Stimulated activated naive CD4-positive, alpha-beta T cell treated with Interleukin-2 at 50 U/mL for 16 hours (primary cell): Measurements from ENCODE around the gene CXorf65.

Experiments
- DNase-seq: peaks from one replicate; lab custom pipeline; 2025; lab: John Stamatoyannopoulos, UW

CXorf65 gene

GRCh38 chrX:71106427-71106826, at the start of gene CXorf65:
TSS of gene CXorf65 (minus strand) at chrX:71106740. CDS start at chrX:71106556, 184 bp downstream.
- no peak for DNase-seq

DNA sequence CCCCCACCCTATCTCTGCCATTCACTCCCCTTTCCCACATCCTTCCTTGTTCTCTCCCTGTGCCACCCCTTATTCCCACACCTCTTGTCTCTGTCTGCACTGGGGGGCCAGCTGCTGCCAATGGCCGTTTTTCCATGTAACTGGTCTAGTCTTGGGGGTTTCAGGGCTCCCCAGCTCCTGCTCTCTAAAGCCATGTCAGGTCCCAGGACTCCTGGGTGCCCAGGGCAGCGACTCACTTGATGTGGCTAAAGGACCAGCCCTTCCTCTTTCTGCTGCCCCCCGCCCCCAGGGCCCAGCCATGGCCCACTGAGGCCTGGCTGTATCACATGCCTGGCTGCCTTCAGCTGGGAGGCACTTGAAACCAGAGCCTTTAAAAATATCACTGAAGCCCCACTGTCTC, 48.1 kb upstream of the CXorf65 start:
- no peak for DNase-seq

GRCh38 chrX:71154196-71154595, 47.7 kb upstream of the CXorf65 start:
- no peak for DNase-seq

DNA sequence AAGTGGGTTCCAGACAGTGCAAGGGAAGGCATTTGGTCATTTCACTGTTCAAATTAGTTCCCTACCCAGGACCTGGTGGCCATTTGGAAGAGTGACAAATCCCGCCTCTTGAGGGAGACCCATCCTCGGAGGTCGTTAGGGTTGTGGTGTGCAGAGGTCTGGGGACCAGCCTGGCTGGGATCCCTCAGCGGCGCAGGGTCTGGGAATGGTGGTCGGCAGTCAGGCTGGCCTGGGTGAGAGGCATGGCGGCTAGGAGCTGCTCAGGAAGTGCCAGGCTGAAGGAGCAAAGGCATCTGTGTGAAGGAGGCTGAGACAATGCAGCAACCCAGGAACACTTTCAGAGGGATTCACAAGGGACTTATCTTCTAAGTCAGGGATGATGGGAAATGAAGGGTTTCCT, 44.8 kb upstream of the CXorf65 start:
- no peak for DNase-seq

- DNase-seq, result no peak
These were observed 41.7 kb upstream of the CXorf65 start for GRCh38 chrX:71148278-71148663.

DNA sequence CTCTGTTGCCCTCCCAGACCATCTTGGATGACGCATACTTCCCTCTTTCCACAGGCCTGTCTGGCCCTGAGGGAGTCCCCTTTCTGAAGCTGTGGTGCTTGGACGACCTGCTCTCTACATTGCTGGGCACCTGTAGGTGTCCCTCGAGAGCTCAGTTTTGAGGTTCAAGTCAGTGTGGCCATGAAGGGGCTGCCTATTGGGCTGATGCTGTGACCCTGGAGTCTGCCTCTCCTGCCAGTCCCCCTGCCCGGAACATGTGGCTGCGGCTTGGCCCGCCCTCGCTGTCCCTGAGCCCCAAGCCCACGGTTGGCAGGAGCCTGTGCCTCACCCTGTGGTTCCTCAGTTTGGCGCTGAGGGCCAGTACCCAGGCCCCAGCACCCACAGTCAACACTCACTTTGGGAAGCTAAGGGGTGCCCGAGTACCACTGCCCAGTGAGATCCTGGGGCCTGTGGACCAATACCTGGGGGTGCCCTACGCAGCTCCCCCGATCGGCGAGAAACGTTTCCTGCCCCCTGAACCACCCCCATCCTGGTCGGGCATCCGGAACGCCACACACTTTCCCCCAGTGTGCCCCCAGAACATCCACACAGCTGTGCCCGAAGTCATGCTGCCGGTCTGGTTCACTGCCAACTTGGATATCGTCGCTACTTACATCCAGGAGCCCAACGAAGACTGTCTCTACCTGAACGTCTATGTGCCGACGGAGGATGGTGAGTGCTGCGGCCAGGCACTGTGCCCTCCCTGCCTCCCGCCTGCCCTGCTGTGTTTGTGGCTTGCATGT, 41.1 kb upstream of the CXorf65 start:
- no peak for DNase-seq

- DNase-seq, result no peak
These were observed 38.1 kb upstream of the CXorf65 start, which contains the start of gene NLGN3 for GRCh38 chrX:71144651-71145050. TSS of gene NLGN3 (plus strand) at chrX:71144841. CDS start at chrX:71147750, 2,909 bp downstream.

DNA sequence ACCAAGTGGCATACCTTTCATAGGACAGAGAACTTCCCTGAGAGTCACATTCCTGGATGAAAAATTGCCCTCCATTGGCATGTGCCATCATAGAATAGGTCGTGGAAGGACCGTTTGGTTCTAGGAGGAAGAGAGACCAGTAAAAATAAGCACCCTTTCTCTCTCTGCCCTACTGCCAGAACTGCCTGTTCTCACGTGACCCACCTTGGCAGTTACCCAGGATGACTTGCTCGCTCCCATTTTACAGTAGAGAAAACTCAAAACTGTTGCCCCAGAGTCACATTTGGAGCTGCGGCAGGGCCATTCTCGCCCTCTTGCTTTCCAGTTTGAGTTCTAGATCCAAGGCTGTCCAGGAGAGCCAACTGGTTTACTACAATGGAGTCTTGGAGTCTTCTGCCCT, 37.0 kb upstream of the CXorf65 start:
- DNase-seq, result no peak

DNA sequence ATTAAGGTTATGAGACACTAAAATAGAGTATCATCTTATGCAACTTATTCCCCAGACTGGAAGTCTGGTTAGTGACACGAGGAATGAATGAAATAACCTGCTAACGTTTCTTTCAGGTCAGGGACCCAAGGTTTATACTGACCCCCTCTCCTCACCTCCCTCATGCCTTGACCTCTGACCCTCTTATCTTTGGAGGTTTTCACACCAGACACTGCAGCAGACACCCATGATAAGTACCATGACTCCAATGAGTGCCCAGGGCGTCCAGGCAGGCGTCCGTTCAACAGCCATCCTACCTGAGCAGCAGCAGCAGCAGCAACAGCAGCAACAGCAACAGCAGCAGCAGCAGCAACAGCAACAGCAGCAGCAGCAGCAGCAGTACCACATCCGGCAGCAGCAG, 33.9 kb upstream of the CXorf65 start:
- DNase-seq, result no peak

GRCh38 chrX:71131510-71131909, 25.0 kb upstream of the CXorf65 start:
- no peak for DNase-seq

GRCh38 chrX:71128915-71129765, 22.6 kb upstream of the CXorf65 start:
- peak; percentile 58 for DNase-seq

GRCh38 chrX:71128166-71128833, 21.8 kb upstream of the CXorf65 start:
- DNase-seq, result no peak

GRCh38 chrX:71118985-71119535, 12.5 kb upstream of the CXorf65 start:
- DNase-seq, result no peak

DNA sequence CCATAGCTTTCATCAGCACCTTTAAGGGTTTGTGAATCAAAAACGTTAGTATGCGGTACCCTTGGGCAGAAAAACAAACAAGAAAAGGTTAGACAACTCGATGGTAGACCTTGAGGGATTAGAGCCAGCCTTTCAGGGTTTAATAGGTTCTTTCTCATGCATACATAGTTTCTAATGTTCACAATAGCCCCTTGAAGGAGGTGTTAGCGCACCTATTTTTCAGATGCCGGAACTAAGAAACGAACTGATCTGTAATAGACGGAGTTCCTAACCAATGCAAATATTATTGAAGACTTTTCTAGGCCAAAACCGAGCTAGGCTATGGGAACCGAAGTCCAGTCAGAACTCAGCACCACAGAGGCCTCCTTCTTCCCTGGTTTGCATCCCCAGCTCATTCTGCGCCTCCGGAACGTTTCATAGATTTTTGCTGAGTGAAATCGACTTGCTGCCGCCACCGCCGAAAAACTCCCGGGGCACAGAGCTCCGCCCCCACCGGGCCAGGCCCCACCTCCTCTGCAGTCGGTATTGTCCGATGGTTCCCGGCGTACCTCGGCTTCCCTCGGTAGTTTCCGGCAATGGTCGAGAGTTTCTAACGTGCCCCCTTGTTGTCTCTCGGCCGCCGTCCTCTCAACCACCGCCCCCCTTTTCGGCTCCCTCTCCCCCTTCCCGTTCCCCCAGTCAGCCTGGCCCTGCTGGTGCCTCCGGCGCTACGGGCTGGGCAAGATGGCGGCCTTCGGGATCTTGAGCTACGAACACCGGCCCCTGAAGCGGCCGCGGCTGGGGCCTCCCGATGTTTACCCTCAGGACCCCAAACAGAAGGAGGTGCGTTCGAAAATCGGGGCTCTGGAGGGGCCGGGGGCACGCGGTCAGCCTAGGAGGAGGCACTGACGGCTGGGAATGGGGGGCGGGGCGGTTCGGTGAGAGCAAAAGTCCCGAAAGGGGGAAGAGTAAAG, 11.8 kb upstream of the CXorf65 start, which contains the start of gene MED12:
Gene MED12, plus strand, starts transcription at position 565 of the 953 bp plus-strand sequence. Its CDS starts 159 bp downstream, at position 724.
- DNase-seq, result peak; percentile 78

GRCh38 chrX:71117358-71117757, 10.8 kb upstream of the CXorf65 start:
- no peak for DNase-seq

GRCh38 chrX:71111921-71112431, 5.4 kb upstream of the CXorf65 start:
- DNase-seq, result no peak

- DNase-seq, result peak; percentile 73
These were observed 4.8 kb upstream of the CXorf65 start, which contains the start of gene IL2RG for GRCh38 chrX:71111141-71111843. TSS of gene IL2RG (minus strand) at chrX:71111577. CDS start at chrX:71111539, 38 bp downstream.

DNA sequence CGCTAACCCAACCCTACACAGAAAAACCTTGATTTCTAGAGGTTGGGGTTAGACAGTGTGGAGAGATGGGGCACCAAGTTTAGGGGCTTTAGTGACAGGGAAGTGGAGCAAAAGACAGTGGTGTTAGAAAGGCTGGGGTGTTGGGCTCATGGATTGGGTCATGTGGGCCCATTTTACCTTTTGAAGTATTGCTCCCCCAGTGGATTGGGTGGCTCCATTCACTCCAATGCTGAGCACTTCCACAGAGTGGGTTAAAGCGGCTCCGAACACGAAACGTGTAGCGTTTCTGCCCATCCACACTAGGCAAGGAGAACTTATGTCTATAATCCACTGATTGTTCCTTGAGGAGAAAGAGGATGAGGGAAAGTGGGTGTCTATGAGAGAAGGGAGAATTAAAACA, 2.5 kb upstream of the CXorf65 start:
- DNase-seq, result no peak

- peak; percentile 16 for DNase-seq
These were observed 1.3 kb upstream of the CXorf65 start for GRCh38 chrX:71107762-71108360.
